ENCODE results near the gene ENTHD1.

The ENTHD1 gene

GRCh38 chr22:39839204-39839603 is 54.4 kb downstream of the ENTHD1 start:
- no peak for DNase-seq

DNA sequence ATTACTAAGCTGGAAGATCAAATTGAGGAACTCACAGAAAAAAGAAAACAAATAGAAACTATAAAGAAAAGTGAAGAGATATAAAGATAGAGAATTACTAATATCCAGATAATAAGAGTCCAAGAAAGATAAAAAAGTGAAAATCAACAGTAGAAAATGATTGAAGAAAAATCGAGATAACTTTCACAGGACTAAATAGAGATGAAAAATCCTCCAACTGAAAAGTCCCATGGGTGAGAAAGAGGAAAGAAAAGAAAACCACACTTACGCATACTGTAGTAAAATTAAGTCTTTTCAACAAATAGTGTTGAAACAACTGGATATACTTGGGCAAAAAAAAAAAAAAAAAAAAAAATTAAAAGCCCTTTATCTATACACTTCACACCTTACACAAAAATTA is 60.0 kb downstream of the ENTHD1 start:
- no peak for DNase-seq

GRCh38 chr22:39833093-39833492 is 60.5 kb downstream of the ENTHD1 start:
- DNase-seq, result no peak

- DNase-seq, result no peak
These were observed 60.9 kb downstream of the ENTHD1 start for GRCh38 chr22:39832627-39833074.

DNA sequence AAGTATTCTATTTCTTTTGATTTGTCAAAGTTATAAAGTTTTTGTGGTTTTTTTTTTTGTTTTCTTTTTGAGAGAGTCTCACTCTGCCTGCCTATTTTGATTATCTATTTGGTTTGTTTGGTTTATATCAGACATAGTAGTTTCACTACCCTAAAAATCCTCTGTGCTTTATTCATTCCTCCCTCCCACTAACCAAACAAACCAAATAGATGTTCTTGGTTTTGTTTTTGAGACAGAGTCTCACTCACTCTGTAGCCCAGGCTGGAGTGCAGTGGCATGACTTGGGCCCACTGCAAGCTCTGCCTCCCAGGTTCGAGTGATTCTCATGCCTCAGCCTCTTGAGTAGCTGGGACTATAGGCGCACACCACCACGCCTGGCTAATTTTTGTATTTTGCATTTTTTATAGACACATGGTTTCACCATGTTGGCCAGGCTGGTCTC is 67.9 kb downstream of the ENTHD1 start:
- no peak for DNase-seq

- no peak for DNase-seq
These were observed 72.6 kb downstream of the ENTHD1 start for GRCh38 chr22:39821008-39821407.

GRCh38 chr22:39820256-39820655 is 73.3 kb downstream of the ENTHD1 start:
- no peak for DNase-seq

- no peak for DNase-seq
These were observed 74.1 kb downstream of the ENTHD1 start for GRCh38 chr22:39819429-39819828.

GRCh38 chr22:39818094-39818493 is 75.5 kb downstream of the ENTHD1 start:
- no peak for DNase-seq

DNA sequence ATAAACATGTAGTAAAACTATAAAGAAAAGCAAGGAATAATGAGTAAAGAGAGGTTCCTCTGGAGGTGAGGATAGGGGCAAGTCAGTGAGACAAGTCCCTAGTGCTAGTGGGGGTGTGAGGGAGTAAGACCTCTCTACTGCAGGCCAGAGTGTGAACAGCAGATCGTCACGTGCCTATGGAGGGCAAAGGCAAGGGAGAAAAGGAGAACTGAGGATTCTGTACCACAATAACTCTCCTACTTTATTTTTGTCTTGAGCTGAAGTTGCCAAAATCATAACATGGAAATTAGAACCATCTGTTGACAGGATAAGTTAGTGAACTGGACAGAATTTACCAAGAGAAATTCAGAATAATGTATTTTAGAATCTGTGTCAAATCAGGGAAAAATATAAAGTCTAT is 77.6 kb downstream of the ENTHD1 start:
- no peak for DNase-seq

GRCh38 chr22:39814899-39815298 is 78.7 kb downstream of the ENTHD1 start:
- DNase-seq, result no peak

- DNase-seq, result no peak
These were observed 83.6 kb downstream of the ENTHD1 start for GRCh38 chr22:39809772-39810557.

- DNase-seq, result peak; percentile 39
These were observed 85.5 kb downstream of the ENTHD1 start for GRCh38 chr22:39808081-39808480.

DNA sequence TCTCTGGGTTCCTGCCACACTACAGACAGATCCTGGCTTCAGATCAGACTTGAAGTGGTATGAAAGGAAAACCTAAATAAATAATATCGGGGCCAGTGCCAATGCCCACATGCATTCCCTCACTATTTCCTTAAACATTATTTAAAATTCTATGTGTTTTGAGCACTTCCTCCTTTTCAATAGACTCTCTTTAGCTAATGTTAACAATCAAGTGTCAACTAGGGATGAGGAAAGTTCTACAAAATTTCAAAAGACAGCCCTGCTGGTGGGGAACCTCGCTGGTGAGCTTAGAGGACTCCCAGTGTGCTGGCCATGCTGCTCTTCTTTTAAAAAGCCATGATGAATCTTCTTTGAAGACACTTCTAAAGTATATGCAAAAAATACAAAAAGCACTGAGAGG is 87.5 kb downstream of the ENTHD1 start:
- DNase-seq, result no peak

DNA sequence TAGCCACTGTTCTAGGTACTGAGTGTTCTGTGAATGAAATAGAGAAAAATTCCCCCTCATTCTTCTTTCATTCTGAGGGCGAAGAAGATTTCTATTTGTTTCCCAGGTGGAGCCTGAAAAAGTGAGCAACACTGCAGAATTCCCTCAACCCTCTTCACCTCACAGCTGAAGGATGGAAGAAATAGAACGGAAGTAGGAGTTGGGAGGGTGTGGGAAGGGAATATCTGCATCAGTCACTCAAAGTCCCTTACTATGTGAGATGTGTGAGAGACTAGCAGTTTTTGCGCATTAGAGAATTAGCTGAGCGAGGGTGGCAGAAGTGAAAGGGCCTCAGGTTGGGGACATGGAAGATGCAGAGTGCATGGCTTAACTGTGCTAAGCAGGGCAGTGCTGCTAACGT is 88.4 kb downstream of the ENTHD1 start:
- no peak for DNase-seq

GRCh38 chr22:39802682-39803081 is 90.9 kb downstream of the ENTHD1 start:
- DNase-seq, result no peak

GRCh38 chr22:39800790-39801520 is 92.6 kb downstream of the ENTHD1 start:
- DNase-seq, result no peak

GRCh38 chr22:39797528-39798147 is 95.9 kb downstream of the ENTHD1 start:
- DNase-seq, result no peak

GRCh38 chr22:39789788-39790187 is 103.8 kb downstream of the ENTHD1 start:
- no peak for DNase-seq

- no peak for DNase-seq
These were observed 108.3 kb downstream of the ENTHD1 start for GRCh38 chr22:39785232-39785631.

- no peak for DNase-seq
These were observed 115.7 kb downstream of the ENTHD1 start for GRCh38 chr22:39777716-39778454.

- DNase-seq, result no peak
These were observed 117.1 kb downstream of the ENTHD1 start for GRCh38 chr22:39776295-39777009.
